ENCODE data around the gene GNB1L.

GNB1L gene

DNA sequence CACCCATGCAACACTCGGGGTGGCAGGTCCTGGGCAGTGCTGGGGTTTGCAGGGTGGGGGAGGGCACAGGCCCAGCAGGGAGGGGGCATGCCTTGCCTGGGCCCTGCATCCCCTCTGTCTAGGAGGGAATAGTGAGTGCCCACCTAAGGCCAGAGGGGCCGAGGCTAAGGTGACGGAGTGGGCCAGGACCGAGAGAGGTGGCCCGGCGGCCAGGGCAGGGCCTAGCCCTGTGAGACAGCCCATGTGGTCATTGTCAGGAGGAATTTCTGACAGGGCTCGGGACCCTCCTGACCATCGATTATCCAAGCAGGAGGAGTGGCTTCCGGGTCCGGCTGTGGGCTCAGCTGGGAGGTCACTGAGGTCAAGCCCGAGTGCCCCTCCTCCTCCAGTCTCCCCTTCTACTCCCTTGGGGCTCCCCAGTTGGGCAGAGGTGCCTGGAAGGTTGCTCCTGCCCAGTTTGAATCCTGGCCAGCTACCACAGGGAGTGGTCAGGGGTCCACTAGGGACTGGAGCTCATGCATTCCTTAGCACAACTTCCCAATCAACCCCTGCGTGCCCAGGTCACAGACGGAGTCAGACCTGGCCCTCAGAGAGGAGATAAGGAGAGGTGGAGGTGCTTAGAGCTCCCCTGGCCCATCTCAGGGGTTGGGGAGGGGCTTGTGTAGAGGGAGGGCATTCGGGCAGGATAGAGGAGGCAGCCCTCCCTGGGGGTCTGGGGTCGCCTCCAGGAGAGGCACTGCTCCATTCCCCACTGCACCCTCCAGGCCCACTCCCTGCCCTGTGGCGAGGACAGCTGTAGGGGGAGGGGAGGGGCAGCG, 116.6 kb downstream of the GNB1L start:
- TF ChIP-seq GATA2 (IDR thresholded peaks at IDR 0.05; ENCODE audit: low read depth, low read length) (no peak), GATA3 (IDR thresholded peaks at IDR 0.05; ENCODE audit: low read depth, low read length) (no peak)

DNA sequence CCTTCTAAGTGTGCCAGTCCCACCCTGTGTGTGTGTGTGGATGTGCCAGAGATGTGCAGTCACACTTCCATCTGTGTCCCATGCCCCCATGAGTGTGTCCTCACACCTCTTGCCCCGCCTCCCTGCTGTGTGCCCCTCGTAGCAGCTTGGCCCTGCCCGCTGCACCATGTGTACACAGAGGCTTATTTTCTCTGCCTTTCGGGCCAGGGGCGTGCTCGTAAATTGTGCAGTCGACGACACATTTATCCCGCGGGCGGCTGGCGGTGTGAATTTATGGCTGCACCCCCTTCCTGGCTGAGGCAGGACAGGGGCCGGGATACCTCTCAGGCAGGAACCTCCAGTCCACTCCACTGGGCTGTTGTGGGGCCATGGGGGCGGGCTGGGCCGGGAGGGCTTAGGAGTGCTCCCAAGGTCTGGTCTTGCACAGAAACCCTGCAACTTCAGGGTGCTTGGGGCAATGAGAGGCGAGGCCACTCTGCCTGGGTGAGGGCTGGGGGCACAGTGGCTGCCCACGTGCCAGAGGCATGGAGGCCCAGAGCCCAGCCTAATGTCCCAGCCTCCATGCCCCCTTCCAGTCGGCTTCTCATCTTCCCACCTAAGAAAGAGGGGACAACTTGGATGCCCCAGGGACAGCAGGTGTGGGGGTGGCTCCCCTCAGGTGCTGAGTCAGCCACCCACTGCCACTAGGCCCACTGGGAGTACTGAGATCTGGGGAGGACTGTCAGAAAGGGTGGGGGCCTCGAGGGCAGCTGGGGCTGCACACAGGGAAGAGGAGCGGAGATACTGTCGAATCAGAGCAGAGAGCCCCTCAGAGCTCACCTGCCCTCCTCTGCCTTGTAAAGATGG, 118.8 kb downstream of the GNB1L start:
- no peak for TF ChIP-seq GATA2 (IDR thresholded peaks at IDR 0.05; ENCODE audit: low read depth, low read length)
- no peak for TF ChIP-seq GATA3 (IDR thresholded peaks at IDR 0.05; ENCODE audit: low read depth, low read length)

DNA sequence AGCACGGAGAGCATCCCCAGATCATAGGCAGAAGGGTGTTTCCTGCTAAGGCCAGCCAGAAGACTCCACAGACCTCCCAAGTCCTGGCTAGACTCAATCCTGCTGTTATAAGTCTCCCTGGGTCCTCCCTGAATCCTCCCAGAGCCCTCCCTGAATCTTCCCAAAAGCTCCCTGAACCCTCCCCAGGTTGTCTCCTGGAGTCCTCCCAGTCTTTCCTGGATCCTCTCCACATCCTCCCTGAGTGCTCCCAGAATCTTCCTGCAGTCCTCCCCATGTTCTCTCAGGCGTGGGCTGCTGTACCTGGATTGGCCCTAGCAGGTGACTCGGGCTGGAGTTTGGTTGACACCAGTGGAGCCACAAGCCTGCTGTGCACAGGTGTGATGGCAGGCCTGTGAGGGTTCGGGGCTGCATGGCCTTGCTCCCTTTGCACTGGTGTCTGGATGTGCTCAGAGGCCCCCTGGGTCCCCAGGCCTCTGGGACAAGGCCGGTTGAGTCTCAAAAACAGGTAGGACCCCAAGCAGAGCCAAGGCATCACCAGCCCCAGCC, 119.8 kb downstream of the GNB1L start:
- TF ChIP-seq GATA2 (IDR thresholded peaks at IDR 0.05; ENCODE audit: low read depth, low read length) (no peak), GATA3 (IDR thresholded peaks at IDR 0.05; ENCODE audit: low read depth, low read length) (no peak)

DNA sequence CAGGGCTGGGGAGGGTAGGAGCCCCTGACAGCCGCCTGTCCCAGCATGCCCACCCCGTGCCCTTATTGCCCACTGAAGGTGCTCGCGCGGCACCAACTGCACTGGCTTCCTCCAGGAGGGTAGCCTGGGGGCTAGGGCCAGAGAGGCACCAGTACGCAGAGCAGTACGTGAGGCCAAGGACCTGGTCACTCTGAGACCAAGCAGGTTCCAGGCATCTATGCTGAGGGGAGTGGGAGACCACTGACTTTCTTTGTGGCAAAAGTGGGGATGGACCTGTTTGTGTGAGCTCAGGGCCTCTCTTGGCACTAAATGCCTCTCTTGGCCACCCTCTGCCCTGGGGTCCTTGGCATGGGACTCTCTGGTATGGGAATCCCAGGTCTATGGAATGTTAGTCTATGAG, 120.5 kb downstream of the GNB1L start:
- no peak for TF ChIP-seq GATA3 (IDR thresholded peaks at IDR 0.05; ENCODE audit: low read depth, low read length)
- TF ChIP-seq GATA2 (IDR thresholded peaks at IDR 0.05; ENCODE audit: low read depth, low read length) = no peak

DNA sequence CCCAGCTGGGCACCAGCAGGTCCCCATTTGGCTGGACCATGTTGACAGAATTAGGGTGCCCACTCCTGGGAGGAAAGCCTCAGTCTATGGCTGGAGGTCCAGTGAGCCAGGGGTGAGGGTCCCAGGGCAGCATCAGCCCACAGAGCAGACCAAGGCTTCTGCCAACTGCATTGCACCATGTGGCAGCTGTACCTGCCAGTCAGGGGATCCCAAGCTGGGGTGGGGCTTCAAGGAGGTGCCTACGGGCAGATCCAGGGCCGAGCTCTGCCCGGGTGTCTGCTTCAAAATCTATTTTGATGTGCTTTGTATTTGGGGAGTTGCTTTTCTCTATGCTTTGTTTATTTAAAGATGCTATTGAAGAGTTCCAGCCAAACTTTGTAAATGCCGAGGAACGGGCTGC, 120.9 kb downstream of the GNB1L start:
- TF ChIP-seq GATA3 (IDR thresholded peaks at IDR 0.05; ENCODE audit: low read depth, low read length) = no peak
- no peak for TF ChIP-seq GATA2 (IDR thresholded peaks at IDR 0.05; ENCODE audit: low read depth, low read length)

All from SH-SY5Y (cell line).